ENCODE data around the gene HCRTR1.
"Not testable (repeated sequence)": the region's sequence is repeated elsewhere in the genome, so short reads cannot be mapped to it uniquely, and the experiment has no call there.

The HCRTR1 gene

GRCh38 chr1:31581821-31582810 lies 35.4 kb upstream of the HCRTR1 start:
- no peak for DNase-seq

- no peak for DNase-seq
These were observed 34.2 kb upstream of the HCRTR1 start for GRCh38 chr1:31583082-31583994.

GRCh38 chr1:31583995-31584868 lies 33.3 kb upstream of the HCRTR1 start:
- DNase-seq = no peak

- DNase-seq = no peak
These were observed 32.4 kb upstream of the HCRTR1 start for GRCh38 chr1:31584869-31585735.

GRCh38 chr1:31585736-31586365 lies 31.6 kb upstream of the HCRTR1 start:
- DNase-seq = no peak

GRCh38 chr1:31586376-31587327 lies 30.8 kb upstream of the HCRTR1 start:
- no peak for DNase-seq

GRCh38 chr1:31587328-31587699 lies 30.2 kb upstream of the HCRTR1 start:
- not testable (repeated sequence) for DNase-seq

- DNase-seq = no peak
These were observed 29.6 kb upstream of the HCRTR1 start for GRCh38 chr1:31587720-31588423.

- DNase-seq = no peak
These were observed 28.6 kb upstream of the HCRTR1 start for GRCh38 chr1:31588751-31589515.

GRCh38 chr1:31591425-31592093 lies 25.9 kb upstream of the HCRTR1 start:
- no peak for DNase-seq

GRCh38 chr1:31592132-31592531 lies 25.4 kb upstream of the HCRTR1 start:
- no peak for DNase-seq

- no peak for DNase-seq
These were observed 24.3 kb upstream of the HCRTR1 start for GRCh38 chr1:31593136-31593665.

GRCh38 chr1:31593770-31594632 lies 23.5 kb upstream of the HCRTR1 start:
- DNase-seq = peak; percentile 40

GRCh38 chr1:31595836-31596736 lies 21.4 kb upstream of the HCRTR1 start:
- DNase-seq = no peak

- no peak for DNase-seq
These were observed 20.8 kb upstream of the HCRTR1 start for GRCh38 chr1:31596737-31597097.
